ENCODE data around the gene CDKAL1.

CDKAL1 gene

GRCh38 chr6:20684474-20684873, 150.2 kb downstream of the CDKAL1 start:
- no peak for DNase-seq

- DNase-seq: no peak
Observed at GRCh38 chr6:20686142-20686541, 151.9 kb downstream of the CDKAL1 start.

GRCh38 chr6:20687494-20687893, 153.2 kb downstream of the CDKAL1 start:
- DNase-seq: no peak

- DNase-seq: no peak
Observed at GRCh38 chr6:20688710-20689500, 154.6 kb downstream of the CDKAL1 start.

GRCh38 chr6:20691185-20691584, 156.9 kb downstream of the CDKAL1 start:
- no peak for DNase-seq

GRCh38 chr6:20692023-20692422, 157.8 kb downstream of the CDKAL1 start:
- no peak for DNase-seq

- peak; percentile 10 for DNase-seq
Observed at GRCh38 chr6:20693466-20694063, 159.3 kb downstream of the CDKAL1 start.

GRCh38 chr6:20696676-20697075, 162.4 kb downstream of the CDKAL1 start:
- no peak for DNase-seq

GRCh38 chr6:20698675-20699074, 164.4 kb downstream of the CDKAL1 start:
- DNase-seq: no peak

- no peak for DNase-seq
Observed at GRCh38 chr6:20699402-20699801, 165.1 kb downstream of the CDKAL1 start.

GRCh38 chr6:20700375-20700774, 166.1 kb downstream of the CDKAL1 start:
- no peak for DNase-seq

GRCh38 chr6:20702366-20702765, 168.1 kb downstream of the CDKAL1 start:
- DNase-seq: no peak

GRCh38 chr6:20703049-20703448, 168.8 kb downstream of the CDKAL1 start:
- DNase-seq: no peak

GRCh38 chr6:20704325-20705025, 170.2 kb downstream of the CDKAL1 start:
- DNase-seq: peak; percentile 15

GRCh38 chr6:20705741-20706140, 171.5 kb downstream of the CDKAL1 start:
- no peak for DNase-seq

GRCh38 chr6:20706238-20706938, 172.1 kb downstream of the CDKAL1 start:
- DNase-seq: no peak

- DNase-seq: no peak
Observed at GRCh38 chr6:20706939-20707485, 172.8 kb downstream of the CDKAL1 start.

- no peak for DNase-seq
Observed at GRCh38 chr6:20707870-20708269, 173.6 kb downstream of the CDKAL1 start.

GRCh38 chr6:20708367-20709124, 174.3 kb downstream of the CDKAL1 start:
- DNase-seq: no peak

GRCh38 chr6:20709451-20709850, 175.2 kb downstream of the CDKAL1 start:
- no peak for DNase-seq

- DNase-seq: no peak
Observed at GRCh38 chr6:20710341-20710740, 176.1 kb downstream of the CDKAL1 start.

- no peak for DNase-seq
Observed at GRCh38 chr6:20711518-20711917, 177.3 kb downstream of the CDKAL1 start.

Measured in kidney glomerular epithelial cell (primary cell).